ENCODE measurements around the gene ELAPOR1. TPM values are rescaled to one million over a fixed set of nuclear protein-coding genes. Genes with fewer than 3 reads are reported as not detected.
A peak's percentile ranks its signal among the peaks of the same experiment; 100 is the strongest.

The ELAPOR1 gene
- total and polyA plus RNA-seq, 11 donors, result 0.04 to 0.83 (median 0.23) TPM; not detected in 2

GRCh38 chr1:109159326-109159725 is 45.4 kb downstream of the ELAPOR1 start:
- 83 to 88% (median 85%) methylated on average over 3 of the region's 3 CpGs for WGBS, 4 donors
- ATAC-seq (no peak), DNase-seq (no peak)
- H3K9me3 ChIP-seq, result no peaks in the 10 kb centered on the region
- H3K4me3 ChIP-seq, result no peak overlapping the region
- H3K27me3 ChIP-seq, result no peaks in the 10 kb centered on the region
- no peaks in the 10 kb centered on the region for H3K36me3 ChIP-seq
- TF ChIP-seq POLR2A (IDR thresholded peaks at IDR 0.05) (no peak), CTCF (IDR thresholded peaks at IDR 0.05) (no peak)
- intact Hi-C loops (cut with DNase I), result no loop called here
- no peak overlapping the region for H3K27ac ChIP-seq
- H3K4me1 ChIP-seq, result peaks cover 0 to 16% (median 3%) of the 10 kb centered on the region in 12 donors

GRCh38 chr1:109160071-109160840 is 46.3 kb downstream of the ELAPOR1 start:
- intact Hi-C loops (cut with DNase I), result no loop called here
- H3K4me1 ChIP-seq, result peaks cover 0 to 16% (median 3%) of the 10 kb centered on the region in 12 donors
- H3K36me3 ChIP-seq, result no peaks in the 10 kb centered on the region
- no peak for TF ChIP-seq CTCF (IDR thresholded peaks at IDR 0.05)
- TF ChIP-seq POLR2A (IDR thresholded peaks at IDR 0.05), result no peak
- H3K9me3 ChIP-seq, result no peaks in the 10 kb centered on the region
- H3K27ac ChIP-seq, result no peak overlapping the region
- no peaks in the 10 kb centered on the region for H3K27me3 ChIP-seq
- DNase-seq (no peak), ATAC-seq (no peak)
- WGBS, 4 donors, result 94 to 97% (median 97%) methylated on average over 7 of the region's 7 CpGs
- H3K4me3 ChIP-seq, result no peak overlapping the region

- DNase-seq (peak in 3 of 5 donors; percentile 16 to 57 (median 34)), ATAC-seq (peak; percentile 38 to 83 (median 74))
- intact Hi-C loops (cut with DNase I), result loop anchor here in 1 of 10 donors (2.0 kb wide), 1 partner anchor 49 kb away; no protein-coding TSS in a partner anchor
- Histone ChIP-seq H3K27ac (peak overlapping the region in 6 of 12 donors; percentile 11 to 77 (median 28)), H3K9me3 (no peaks in the 10 kb centered on the region), H3K4me3 (peak overlapping the region in 2 of 12 donors; percentile 25 to 30), H3K36me3 (no peaks in the 10 kb centered on the region), H3K4me1 (peaks cover 0 to 18% (median 3%) of the 10 kb centered on the region in 12 donors), H3K27me3 (no peaks in the 10 kb centered on the region)
- TF ChIP-seq POLR2A (IDR thresholded peaks at IDR 0.05) (no peak), CTCF (IDR thresholded peaks at IDR 0.05) (no peak)
- WGBS, 4 donors, result 40 to 67% (median 61%) methylated on average over 4 to 12 of the region's 12 CpGs
These were observed 48.1 kb downstream of the ELAPOR1 start for GRCh38 chr1:109161858-109162606.

GRCh38 chr1:109162626-109163025 is 48.7 kb downstream of the ELAPOR1 start:
- H3K9me3 ChIP-seq, result no peaks in the 10 kb centered on the region
- H3K27me3 ChIP-seq, result no peaks in the 10 kb centered on the region
- peaks cover 0 to 24% (median 6%) of the 10 kb centered on the region in 12 donors for H3K4me1 ChIP-seq
- H3K27ac ChIP-seq, result peak overlapping the region in 1 of 12 donors; percentile 77
- intact Hi-C loops (cut with DNase I), result loop anchor here in 1 of 10 donors (2.0 kb wide), 1 partner anchor 48 kb away; no protein-coding TSS in a partner anchor
- no peak for ATAC-seq
- H3K36me3 ChIP-seq, result no peaks in the 10 kb centered on the region
- TF ChIP-seq CTCF (IDR thresholded peaks at IDR 0.05), result no peak
- DNase-seq, result no peak
- H3K4me3 ChIP-seq, result peak overlapping the region in 1 of 12 donors; percentile 30
